DMS 273 (cell line): ENCODE measurements around the gene TEX29.

ENCODE experiments used
- DNase-seq: peaks from one replicate; lab custom pipeline; 2025; ENCODE audit not compliant: unreplicated experiment; lab: John Stamatoyannopoulos, UW

Gene TEX29

GRCh38 chr13:111367340-111367739 lies 46.9 kb downstream of the TEX29 start:
- DNase-seq = no peak

- no peak for DNase-seq
Measured at GRCh38 chr13:111368091-111368490, 47.6 kb downstream of the TEX29 start.

- no peak for DNase-seq
Measured at GRCh38 chr13:111370147-111370546, 49.7 kb downstream of the TEX29 start.

DNA sequence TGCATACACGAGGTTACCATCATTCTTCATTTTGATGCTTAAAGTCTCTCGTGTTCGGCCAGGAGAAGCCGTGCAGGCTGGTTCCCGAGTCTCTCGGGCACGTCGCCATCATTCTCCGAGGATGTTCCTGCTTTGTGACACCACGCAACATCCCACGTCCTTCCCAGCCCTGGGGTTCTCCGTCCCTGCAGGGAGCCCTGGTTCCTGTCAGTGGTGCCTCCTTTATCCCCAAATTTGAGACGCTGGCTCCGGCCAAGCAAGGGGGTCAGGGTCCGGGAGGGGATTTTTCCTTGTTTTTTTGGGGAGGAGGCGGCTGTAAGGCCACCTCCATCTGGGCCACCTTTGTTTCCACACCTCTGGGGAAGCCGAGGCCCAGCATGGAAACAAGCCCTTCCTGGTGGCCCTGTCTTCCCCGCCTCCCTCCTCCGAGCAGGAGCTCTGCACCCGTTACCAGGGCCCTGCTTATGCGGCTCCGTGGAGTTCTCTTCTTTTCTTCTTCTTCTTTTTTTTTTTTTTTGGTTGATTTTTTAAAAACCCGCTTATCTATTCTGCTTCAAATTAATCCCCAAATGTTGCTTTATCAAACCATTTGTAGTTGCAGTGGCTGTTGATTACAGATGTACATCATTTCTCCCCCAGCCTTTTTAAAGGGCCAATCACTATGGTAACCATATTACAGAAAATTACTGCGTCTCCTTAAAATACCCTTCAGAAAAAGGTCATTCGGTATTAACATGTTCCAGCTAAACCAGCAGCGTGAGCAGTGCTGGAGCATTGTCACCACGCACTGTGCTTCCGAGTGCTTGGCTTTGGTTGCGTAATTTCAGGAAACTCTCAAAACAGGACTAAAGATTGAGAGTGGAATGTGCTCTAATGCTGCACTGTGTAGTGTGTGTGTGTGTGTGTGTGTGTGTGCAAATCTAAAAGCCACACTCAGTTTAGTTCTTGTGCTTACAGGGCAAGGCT lies 50.4 kb downstream of the TEX29 start:
- DNase-seq = no peak

DNA sequence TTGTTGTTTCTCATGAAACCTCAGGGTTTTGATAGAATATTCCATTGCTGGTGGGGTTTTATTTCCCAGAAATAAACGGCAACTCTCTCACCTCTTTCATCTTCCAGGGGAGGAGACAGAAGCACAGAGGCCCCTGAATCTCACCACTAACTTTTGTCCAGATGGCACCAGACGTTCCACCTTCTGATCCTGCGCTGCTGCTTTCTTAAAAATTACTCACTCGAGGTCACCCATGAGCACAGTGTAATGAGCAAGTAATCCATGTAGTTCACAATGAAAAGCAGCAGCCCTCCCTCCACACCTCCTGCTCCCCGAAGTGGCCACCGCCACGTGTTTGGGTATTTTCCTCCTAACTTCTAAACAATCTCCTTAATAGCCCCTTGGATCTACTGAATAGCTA lies 51.3 kb downstream of the TEX29 start:
- DNase-seq = peak; percentile 3

DNA sequence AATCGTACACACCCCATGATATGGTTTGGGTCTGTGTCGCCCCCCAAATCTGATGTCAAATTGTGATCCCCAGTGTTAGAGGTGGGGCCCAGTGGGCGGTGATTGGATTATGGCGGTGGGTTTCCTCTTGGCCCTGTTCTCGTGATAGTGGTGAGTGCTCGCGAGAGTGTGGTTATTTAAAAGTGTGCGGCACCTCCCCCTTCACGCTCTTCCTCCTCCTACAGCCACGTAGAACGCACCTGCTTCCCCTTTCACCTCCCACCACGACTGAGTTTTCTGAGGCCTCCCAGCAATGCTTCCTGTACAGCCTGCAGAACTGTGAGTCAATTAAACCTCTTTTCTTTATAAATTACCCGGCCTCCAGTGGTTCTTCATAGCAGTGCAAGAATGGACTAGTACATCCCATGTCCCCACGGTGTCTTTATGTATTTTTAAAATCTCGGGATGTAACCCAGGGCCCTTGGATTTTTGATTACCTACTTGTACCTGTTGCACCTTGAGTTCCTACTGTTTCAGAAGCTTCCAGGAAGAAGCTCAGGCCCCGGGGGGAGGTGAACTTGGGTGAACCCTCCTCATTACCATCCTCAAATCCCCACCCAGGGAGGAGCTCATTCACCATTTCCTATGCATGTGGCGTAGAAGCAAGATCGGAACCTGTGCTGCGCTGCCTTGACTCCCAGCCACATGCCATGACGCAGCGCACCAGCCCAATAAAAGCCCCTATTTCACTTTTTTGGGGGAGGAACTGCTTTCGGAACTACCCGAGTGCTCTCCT lies 52.4 kb downstream of the TEX29 start:
- DNase-seq = no peak

DNA sequence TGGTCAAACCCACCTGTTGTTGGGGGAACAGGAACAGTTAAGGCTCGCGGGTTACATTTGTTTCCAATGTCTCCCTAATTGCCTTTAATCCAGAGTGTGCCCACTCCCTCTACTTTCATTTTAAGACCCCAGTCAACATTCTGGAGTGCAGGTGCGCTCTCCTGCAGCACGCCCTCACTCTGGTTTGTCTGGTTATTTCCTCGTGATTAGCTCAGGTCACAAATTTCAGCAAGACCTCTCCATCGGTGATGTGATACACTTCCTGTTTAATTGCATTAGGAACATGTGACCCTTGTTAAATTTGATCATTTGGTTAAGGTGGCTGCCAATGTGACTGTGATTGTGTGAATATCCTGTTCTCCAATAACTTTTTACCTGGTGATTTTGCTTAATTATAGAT lies 53.0 kb downstream of the TEX29 start:
- DNase-seq = no peak

GRCh38 chr13:111380431-111380830 lies 60.0 kb downstream of the TEX29 start:
- DNase-seq = no peak

DNA sequence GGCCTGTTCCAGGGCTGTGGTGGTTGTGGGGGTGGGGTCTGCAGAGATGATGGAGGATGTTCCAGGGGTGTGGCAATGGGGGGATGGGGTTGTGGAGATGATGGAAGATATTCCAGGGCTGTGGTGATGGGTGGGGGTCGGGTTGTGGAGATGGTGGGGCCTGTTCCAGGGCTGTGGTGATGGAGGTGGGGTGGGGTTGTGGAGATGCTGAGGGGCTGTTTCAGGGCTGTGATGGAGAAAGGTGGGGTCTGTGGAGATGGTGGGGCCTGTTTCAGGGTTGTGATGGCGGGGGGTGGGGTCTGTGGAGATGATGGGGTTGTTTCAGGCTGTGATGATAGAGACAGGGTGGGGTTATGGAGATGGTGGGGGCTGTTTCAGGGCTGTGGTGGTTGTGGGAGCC lies 62.0 kb downstream of the TEX29 start:
- no peak for DNase-seq

DNA sequence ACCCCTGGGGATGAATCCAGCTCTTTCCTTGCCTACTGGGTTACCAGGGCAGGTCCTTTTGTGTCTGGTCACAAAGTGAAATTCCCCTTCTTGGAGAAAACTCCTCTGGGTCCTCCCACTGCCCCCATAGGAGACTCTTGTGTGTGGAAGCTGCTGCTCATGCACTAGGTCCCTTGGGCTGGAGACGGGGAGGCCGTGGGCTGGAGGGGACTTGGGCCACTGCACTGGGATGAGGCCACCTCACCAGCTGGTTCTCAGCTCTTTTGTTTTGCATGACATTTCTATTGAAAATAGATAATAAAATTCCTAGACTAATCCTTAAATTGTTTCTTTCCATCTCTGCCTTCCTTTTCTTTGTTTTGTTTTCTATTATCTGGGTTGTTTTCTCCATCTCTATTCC lies 62.4 kb downstream of the TEX29 start:
- DNase-seq = no peak

- DNase-seq = no peak
Measured at GRCh38 chr13:111383591-111384440, 63.4 kb downstream of the TEX29 start.

- no peak for DNase-seq
Measured at GRCh38 chr13:111384441-111385182, 64.2 kb downstream of the TEX29 start.

DNA sequence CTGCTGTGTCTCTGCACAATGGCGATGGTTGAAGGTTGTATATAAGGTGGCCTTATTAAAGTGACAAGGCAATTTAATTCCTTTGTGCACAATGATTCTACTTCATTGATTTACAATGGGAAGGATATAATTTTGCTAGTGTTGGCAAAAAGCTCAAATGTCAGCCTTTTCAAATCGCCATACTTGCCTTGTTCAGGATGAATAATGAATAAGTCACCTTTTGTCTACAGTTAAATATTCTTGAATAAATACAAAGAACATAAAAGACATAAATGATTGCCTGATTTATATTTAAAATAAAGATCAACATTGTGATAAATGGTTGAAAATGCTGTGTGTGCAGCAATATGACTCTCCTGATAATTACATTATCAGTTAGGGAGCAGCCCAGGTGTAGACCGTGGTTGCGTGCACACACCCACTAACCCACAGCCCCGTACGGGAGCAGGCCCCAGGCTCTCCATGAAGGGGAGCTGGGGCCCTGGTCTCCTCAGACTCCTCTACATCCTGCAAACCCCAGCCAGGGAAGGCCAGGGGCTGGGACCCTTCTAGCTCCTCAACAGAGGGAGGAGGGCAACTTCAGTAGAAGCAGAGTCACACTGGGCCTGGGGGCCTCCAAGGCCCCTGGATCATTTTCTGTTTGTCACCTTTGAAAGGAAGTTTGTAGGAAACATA lies 64.9 kb downstream of the TEX29 start:
- DNase-seq = no peak

DNA sequence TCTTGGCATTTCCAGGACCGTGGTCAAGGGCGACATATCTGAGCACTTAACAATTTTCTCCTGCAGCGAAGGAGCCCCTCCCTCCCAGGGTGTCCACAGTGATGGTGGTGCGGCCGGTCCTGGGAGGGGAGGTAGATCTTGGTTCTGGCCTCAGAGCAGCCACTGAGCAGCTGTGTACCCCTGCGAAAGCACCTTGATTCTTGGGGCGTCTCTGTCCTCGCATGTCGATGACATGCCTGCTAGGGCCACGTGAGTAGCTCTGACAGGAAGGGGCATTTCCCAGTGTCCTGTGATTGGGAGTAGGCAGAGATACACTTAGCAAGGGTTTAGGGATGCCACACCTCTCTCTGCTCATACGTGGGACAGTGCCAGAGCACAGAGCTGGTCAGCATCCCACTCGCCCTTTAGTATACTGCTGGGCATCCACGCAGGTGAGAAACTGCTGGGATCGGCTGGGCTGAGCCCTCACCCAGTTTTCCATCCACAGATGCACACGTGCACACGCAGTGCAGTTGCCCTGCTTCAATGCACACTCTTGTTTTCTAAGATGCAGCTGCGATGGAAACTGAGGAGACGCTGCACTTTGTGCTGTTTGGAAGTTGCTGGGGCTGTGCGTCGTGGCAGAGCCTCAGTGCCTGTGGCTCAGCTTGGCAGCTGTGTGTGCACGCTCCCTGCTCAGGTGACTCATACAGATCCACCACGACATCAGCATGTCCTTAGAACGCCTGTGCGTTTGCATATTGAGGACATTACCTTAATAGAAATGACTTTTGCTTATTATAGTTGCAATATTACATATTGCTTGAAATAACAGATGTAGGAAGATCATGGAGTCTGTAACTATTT lies 66.8 kb downstream of the TEX29 start:
- no peak for DNase-seq

DNA sequence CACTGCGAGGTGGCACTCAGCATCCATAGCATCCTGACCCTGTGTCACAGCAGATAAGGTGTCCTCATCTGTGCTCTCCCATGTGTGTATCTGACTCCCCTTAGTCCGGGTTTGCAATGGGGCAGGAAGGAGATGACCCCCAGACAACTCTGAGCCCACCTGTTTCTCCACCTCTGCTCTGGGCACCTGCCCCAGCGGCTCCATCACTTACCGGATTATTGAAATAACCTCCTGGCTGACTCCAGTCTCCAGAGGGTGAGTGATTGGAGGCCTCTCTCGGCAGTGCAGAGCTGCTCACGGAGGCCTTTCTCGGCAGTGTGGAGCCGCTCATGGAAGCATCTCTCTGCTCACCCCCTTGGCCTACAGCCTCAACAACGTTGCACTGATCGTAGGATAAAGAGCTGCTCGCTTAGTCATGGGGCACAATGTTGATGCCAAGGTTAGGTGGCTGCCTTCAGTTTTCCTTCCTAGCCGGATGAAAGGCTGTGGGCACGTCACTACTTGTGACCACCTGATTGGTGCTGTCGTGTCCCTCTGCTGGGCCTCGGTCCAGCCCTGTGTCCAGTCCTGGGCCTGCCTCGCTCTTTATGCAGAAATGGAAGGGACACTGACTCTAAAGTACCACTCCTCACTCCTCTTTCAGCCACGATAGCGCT lies 67.6 kb downstream of the TEX29 start:
- DNase-seq = no peak

GRCh38 chr13:111388851-111389500 lies 68.5 kb downstream of the TEX29 start:
- no peak for DNase-seq

GRCh38 chr13:111389621-111390521 lies 69.4 kb downstream of the TEX29 start:
- DNase-seq = no peak
